Neural cell (in vitro differentiated cells): Measurements from ENCODE around the gene SPSB4. TPM values are rescaled to one million over a fixed set of nuclear protein-coding genes. Genes with fewer than 3 reads are reported as not detected.

Experiments
- H2AFZ ChIP-seq: fragments of 200-600, 300-800 bp; sonication (generic), shearing (Covaris generic); 2 replicates; pipeline ENCODE4 v1.6.0; 2014; ENCODE audit warnings: low read depth, mild to moderate bottlenecking, antibody characterized with exemption, low read length, moderate library complexity
- H3F3A ChIP-seq: fragments of 200-600 bp; shearing (Covaris generic); 2 replicates; pipeline ENCODE4 v1.6.1; 2016; ENCODE audit warnings: mild to moderate bottlenecking, moderate library complexity, mixed read lengths, antibody characterized with exemption, low read length; ENCODE audit not compliant: insufficient read depth, poor library complexity, severe bottlenecking
- H3K27ac ChIP-seq: fragments of 200-600, 300-800 bp; sonication (generic), shearing (Covaris generic); 2 replicates; pipeline ENCODE4 v1.5.1; 2014; ENCODE audit warnings: mild to moderate bottlenecking, low read length, moderate library complexity
- H3K27me3 ChIP-seq: fragments of 300-800, 200-600 bp; sonication (generic), shearing (Covaris generic); 2 replicates; pipeline ENCODE4 v1.6.0; 2014; ENCODE audit warnings: mild to moderate bottlenecking, low read depth, low read length, moderate library complexity; ENCODE audit not compliant: insufficient read depth
- H3K36me3 ChIP-seq: fragments of 300-800, 200-600 bp; sonication (generic), shearing (Covaris generic); 2 replicates; pipeline ENCODE4 v1.5.1; 2014; ENCODE audit warnings: mild to moderate bottlenecking, antibody characterized with exemption, low read length, moderate library complexity; ENCODE audit not compliant: insufficient read depth
- H3K4me2 ChIP-seq: fragments of 300-800, 200-600 bp; sonication (generic), shearing (Covaris generic); 2 replicates; pipeline ENCODE4 v1.6.0; 2014; ENCODE audit warnings: mild to moderate bottlenecking, low read length
- H3K4me3 ChIP-seq: fragments of 300-800, 200-600 bp; sonication (generic), shearing (Covaris generic); 2 replicates; pipeline ENCODE4 v1.5.1; 2014; ENCODE audit warnings: mild to moderate bottlenecking, low read length, moderate library complexity
- H3K79me2 ChIP-seq: fragments of 200-600 bp; shearing (Covaris generic); replicated peaks from 2 replicates; pipeline ENCODE4 v1.6.0; 2014; ENCODE audit warnings: mild to moderate bottlenecking, low read length, moderate library complexity; ENCODE audit not compliant: insufficient read depth
- H3K9ac ChIP-seq: fragments of 300-800, 200-600 bp; sonication (generic), shearing (Covaris generic); 2 replicates; pipeline ENCODE4 v1.6.1; 2016; ENCODE audit warnings: mild to moderate bottlenecking, low read length, mixed read lengths
- H3K9me2 ChIP-seq: fragments of 200-600 bp; shearing (Covaris generic); 2 replicates; pipeline ENCODE4 v1.6.1; 2016; ENCODE audit warnings: mild to moderate bottlenecking, low read length, mixed read lengths; ENCODE audit not compliant: insufficient read depth
- H3K9me3 ChIP-seq: fragments of 200-600, 300-800 bp; sonication (generic), shearing (Covaris generic); 2 replicates; pipeline ENCODE4 v1.6.1; 2016; ENCODE audit warnings: mild to moderate bottlenecking, mixed run types, low read length, moderate library complexity, mixed read lengths
- H4K20me1 ChIP-seq: fragments of 200-600 bp; shearing (Covaris generic); 2 replicates; pipeline ENCODE4 v1.6.1; 2016; ENCODE audit warnings: mild to moderate bottlenecking, mixed run types; ENCODE audit not compliant: insufficient read depth
- CTCF ChIP-seq: fragments of 450-650 bp; IDR thresholded peaks from 2 replicates; pipeline ENCODE4 v1.5.1; 2014; ENCODE audit warnings: antibody characterized with exemption, mild to moderate bottlenecking, moderate library complexity; ENCODE audit not compliant: poor library complexity, severe bottlenecking
- EP300 ChIP-seq: fragments of 450-650 bp; conservative IDR thresholded peaks from 2 replicates; pipeline ENCODE4 v1.6.1; 2014; ENCODE audit warnings: antibody characterized with exemption, mild to moderate bottlenecking, moderate library complexity; ENCODE audit not compliant: poor library complexity, severe bottlenecking
- EZH2 ChIP-seq: fragments of 200-600, 300-800 bp; shearing (Covaris generic), sonication (generic); IDR thresholded peaks from 2 replicates; pipeline ENCODE4 v1.6.1; 2014; ENCODE audit warnings: antibody characterized with exemption, low read length, borderline replicate concordance, mild to moderate bottlenecking; ENCODE audit not compliant: insufficient read depth, poor library complexity, severe bottlenecking
- MXI1 ChIP-seq: fragments of 450-650 bp; conservative IDR thresholded peaks from 2 replicates; pipeline ENCODE4 v1.6.1; 2014; ENCODE audit warnings: antibody characterized with exemption, mild to moderate bottlenecking; ENCODE audit not compliant: poor library complexity, severe bottlenecking
- POLR2AphosphoS5 ChIP-seq: IDR thresholded peaks from 2 replicates; pipeline ENCODE4 v1.6.1; 2012
- RAD21 ChIP-seq: fragments of 450-650 bp; conservative IDR thresholded peaks from 2 replicates; pipeline ENCODE4 v1.6.1; 2014; ENCODE audit warnings: antibody characterized with exemption, mild to moderate bottlenecking, moderate library complexity
- SMC3 ChIP-seq: fragments of 450-650 bp; conservative IDR thresholded peaks from 2 replicates; pipeline ENCODE4 v1.6.1; 2014; ENCODE audit warnings: antibody characterized with exemption, mild to moderate bottlenecking, moderate library complexity; ENCODE audit not compliant: poor library complexity
- TAF1 ChIP-seq: IDR thresholded peaks from 2 replicates; pipeline ENCODE4 v1.6.1; 2012; ENCODE audit warnings: low read depth
- polyA plus RNA-seq: library from polyadenylated mRNA; depleted of rRNA; stranded (reverse); fragments of >200 nt; gene quantifications from 2 replicates; pipeline ENCODE4 v1.2.3, GENCODE V29; 2014
- TF ChIP-seq, protein P1 (sequence below): IDR thresholded peaks from 2 replicates; pipeline ENCODE4 v1.6.1; 2012; ENCODE audit warnings: borderline replicate concordance

Gene SPSB4
- polyA plus RNA-seq, 1 donor from 2014 or later: 6.1 TPM

DNA sequence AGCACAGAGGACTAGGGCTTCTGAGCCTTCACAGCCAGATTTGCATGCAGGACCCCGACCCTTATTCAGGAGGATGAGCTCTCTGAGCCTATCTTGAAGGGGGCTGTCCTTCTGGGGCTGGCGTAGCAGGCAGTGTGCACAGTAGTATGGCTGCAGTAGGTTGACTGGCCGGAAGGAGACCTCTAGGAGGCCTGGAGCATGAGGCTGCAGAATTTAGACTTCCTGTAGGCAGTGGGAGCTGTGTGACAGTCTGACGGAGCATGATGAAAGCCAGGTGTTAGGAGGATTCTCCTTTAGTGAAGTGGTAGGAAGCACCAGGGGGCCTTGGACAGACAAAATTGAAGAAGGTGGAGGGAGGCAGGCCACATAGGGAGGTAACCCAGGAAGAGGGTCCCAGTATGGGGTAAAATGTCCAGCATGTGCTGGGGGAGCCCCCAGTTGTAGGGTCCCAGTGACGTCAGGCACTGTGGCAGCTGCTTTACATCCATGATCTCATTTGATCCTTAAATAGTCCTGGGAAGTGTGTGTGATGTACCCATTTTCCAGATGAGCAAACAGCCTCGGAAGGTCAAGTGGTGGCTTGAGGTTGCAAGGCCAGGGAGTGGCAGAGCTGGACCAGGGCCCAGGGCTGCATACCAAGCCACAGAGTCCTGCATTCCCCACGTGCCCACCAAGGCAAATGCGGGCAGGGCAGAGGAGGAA, 36.1 kb downstream of the SPSB4 start:
- H3K9me3 ChIP-seq: no peaks in the 10 kb centered on the region
- no peak overlapping the region for H2AFZ ChIP-seq

GRCh38 chr3:141087778-141088130, 36.6 kb downstream of the SPSB4 start:
- H3F3A ChIP-seq: no peaks in the 10 kb centered on the region
- H3K4me3 ChIP-seq: no peak overlapping the region
- TF ChIP-seq EZH2 (no peak), SMC3 (no peak), TAF1 (no peak), RAD21 (no peak), CTCF (no peak), POLR2AphosphoS5 (no peak), EP300 (no peak)
- TF ChIP-seq, protein P1, sequence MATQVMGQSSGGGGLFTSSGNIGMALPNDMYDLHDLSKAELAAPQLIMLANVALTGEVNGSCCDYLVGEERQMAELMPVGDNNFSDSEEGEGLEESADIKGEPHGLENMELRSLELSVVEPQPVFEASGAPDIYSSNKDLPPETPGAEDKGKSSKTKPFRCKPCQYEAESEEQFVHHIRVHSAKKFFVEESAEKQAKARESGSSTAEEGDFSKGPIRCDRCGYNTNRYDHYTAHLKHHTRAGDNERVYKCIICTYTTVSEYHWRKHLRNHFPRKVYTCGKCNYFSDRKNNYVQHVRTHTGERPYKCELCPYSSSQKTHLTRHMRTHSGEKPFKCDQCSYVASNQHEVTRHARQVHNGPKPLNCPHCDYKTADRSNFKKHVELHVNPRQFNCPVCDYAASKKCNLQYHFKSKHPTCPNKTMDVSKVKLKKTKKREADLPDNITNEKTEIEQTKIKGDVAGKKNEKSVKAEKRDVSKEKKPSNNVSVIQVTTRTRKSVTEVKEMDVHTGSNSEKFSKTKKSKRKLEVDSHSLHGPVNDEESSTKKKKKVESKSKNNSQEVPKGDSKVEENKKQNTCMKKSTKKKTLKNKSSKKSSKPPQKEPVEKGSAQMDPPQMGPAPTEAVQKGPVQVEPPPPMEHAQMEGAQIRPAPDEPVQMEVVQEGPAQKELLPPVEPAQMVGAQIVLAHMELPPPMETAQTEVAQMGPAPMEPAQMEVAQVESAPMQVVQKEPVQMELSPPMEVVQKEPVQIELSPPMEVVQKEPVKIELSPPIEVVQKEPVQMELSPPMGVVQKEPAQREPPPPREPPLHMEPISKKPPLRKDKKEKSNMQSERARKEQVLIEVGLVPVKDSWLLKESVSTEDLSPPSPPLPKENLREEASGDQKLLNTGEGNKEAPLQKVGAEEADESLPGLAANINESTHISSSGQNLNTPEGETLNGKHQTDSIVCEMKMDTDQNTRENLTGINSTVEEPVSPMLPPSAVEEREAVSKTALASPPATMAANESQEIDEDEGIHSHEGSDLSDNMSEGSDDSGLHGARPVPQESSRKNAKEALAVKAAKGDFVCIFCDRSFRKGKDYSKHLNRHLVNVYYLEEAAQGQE: no peak

More for the DNA sequence above, 36.1 kb downstream of the SPSB4 start:
- H3K36me3 ChIP-seq: no peaks in the 10 kb centered on the region
- H3K4me2 ChIP-seq: no peak overlapping the region
- no peaks in the 10 kb centered on the region for H3F3A ChIP-seq
- no peak overlapping the region for H3K4me3 ChIP-seq
- no peak for TF ChIP-seq CTCF
- no peak for TF ChIP-seq POLR2AphosphoS5
- no peak for TF ChIP-seq EP300
- TF ChIP-seq MXI1: no peak
- no peak for TF ChIP-seq SMC3
- no peak for TF ChIP-seq TAF1
- TF ChIP-seq, protein P1: no peak
- TF ChIP-seq EZH2: no peak
- no peak for TF ChIP-seq RAD21
- H3K79me2 ChIP-seq: no peaks in the 10 kb centered on the region
- no peaks in the 10 kb centered on the region for H4K20me1 ChIP-seq
- no peak overlapping the region for H3K27ac ChIP-seq
- H3K9ac ChIP-seq: no peak overlapping the region
- H3K27me3 ChIP-seq: no peaks in the 10 kb centered on the region
- H3K9me2 ChIP-seq: no peaks in the 10 kb centered on the region

More at GRCh38 chr3:141087778-141088130, 36.6 kb downstream of the SPSB4 start:
- no peaks in the 10 kb centered on the region for H3K27me3 ChIP-seq
- H3K27ac ChIP-seq: no peak overlapping the region
- no peak overlapping the region for H2AFZ ChIP-seq
- no peaks in the 10 kb centered on the region for H3K9me3 ChIP-seq
- H3K36me3 ChIP-seq: no peaks in the 10 kb centered on the region
- no peak overlapping the region for H3K4me2 ChIP-seq
- H3K9ac ChIP-seq: no peak overlapping the region
- H3K79me2 ChIP-seq: no peaks in the 10 kb centered on the region
- no peaks in the 10 kb centered on the region for H4K20me1 ChIP-seq
- no peaks in the 10 kb centered on the region for H3K9me2 ChIP-seq
